Mesendoderm (in vitro differentiated cells): ENCODE data around the gene TBX1.

Source experiments
- DNase-seq: peaks from one replicate; pipeline ENCODE4 v3.0.0; 2013
- H2AK5ac ChIP-seq: 2 replicates; pipeline ENCODE4 v1.6.1; 2013; ENCODE audit warnings: low read length, inconsistent platforms
- H2BK120ac ChIP-seq: 2 replicates; pipeline ENCODE4 v1.6.1; 2013; ENCODE audit warnings: low read depth, mild to moderate bottlenecking, low read length, moderate library complexity, mixed read lengths
- H2BK15ac ChIP-seq: replicated peaks from 2 replicates; pipeline ENCODE4 v1.6.1; 2013; ENCODE audit warnings: low read depth, mild to moderate bottlenecking, moderate library complexity
- H2BK5ac ChIP-seq: 2 replicates; pipeline ENCODE4 v1.6.1; 2013; ENCODE audit warnings: low read length, inconsistent platforms
- H3K18ac ChIP-seq: 2 replicates; pipeline ENCODE4 v1.6.1; 2013; ENCODE audit warnings: mild to moderate bottlenecking, low read length, mixed read lengths
- H3K23ac ChIP-seq: one replicate; pipeline ENCODE4 v1.6.1; 2013; ENCODE audit warnings: low read length
- H3K27ac ChIP-seq: 2 replicates; pipeline ENCODE4 v1.5.1; 2013; ENCODE audit warnings: low read depth, mild to moderate bottlenecking, inconsistent platforms, low read length, moderate library complexity
- H3K27me3 ChIP-seq: 2 replicates; pipeline ENCODE4 v1.6.1; 2013; ENCODE audit warnings: low read length, control low read depth, mild to moderate bottlenecking, inconsistent platforms; ENCODE audit not compliant: insufficient read depth, poor library complexity
- H3K36me3 ChIP-seq: 2 replicates; pipeline ENCODE4 v1.6.1; 2013; ENCODE audit warnings: low read length, inconsistent platforms; ENCODE audit not compliant: control insufficient read depth, insufficient read depth
- H3K4ac ChIP-seq: one replicate; pipeline ENCODE4 v1.6.1; 2013; ENCODE audit warnings: low read depth, mild to moderate bottlenecking, low read length, moderate library complexity
- H3K4me1 ChIP-seq: 2 replicates; pipeline ENCODE4 v1.6.1; 2013; ENCODE audit warnings: low read depth, low read length, inconsistent platforms; ENCODE audit not compliant: control insufficient read depth
- H3K4me2 ChIP-seq: 2 replicates; pipeline ENCODE4 v1.6.1; 2013; ENCODE audit warnings: low read length
- H3K4me3 ChIP-seq: 2 replicates; pipeline ENCODE4 v1.5.1; 2013; ENCODE audit warnings: mild to moderate bottlenecking, low read length
- H3K56ac ChIP-seq: one replicate; pipeline ENCODE4 v1.6.1; 2013; ENCODE audit warnings: low read length
- H3K79me1 ChIP-seq: 2 replicates; pipeline ENCODE4 v1.6.1; 2013; ENCODE audit warnings: low read length, inconsistent platforms
- H3K79me2 ChIP-seq: 2 replicates; pipeline ENCODE4 v1.6.1; 2013; ENCODE audit warnings: mild to moderate bottlenecking, low read length; ENCODE audit not compliant: control insufficient read depth, insufficient read depth
- H3K9ac ChIP-seq: 2 replicates; pipeline ENCODE4 v1.6.1; 2013; ENCODE audit warnings: low read length, inconsistent platforms
- H4K5ac ChIP-seq: one replicate; pipeline ENCODE4 v1.6.1; 2013; ENCODE audit warnings: low read length
- H4K8ac ChIP-seq: one replicate; pipeline ENCODE4 v1.6.1; 2013; ENCODE audit warnings: low read depth, mild to moderate bottlenecking, control low read depth, low read length, moderate library complexity
- WGBS: extraction: QIAGEN DNeasy Blood & Tissue Kit; methylation state at CpG from one replicate; pipeline ENCODE4 v1.1.7; 2013; ENCODE audit warnings: low lambda C conversion rate, missing lambda C conversion rate; ENCODE audit not compliant: insufficient coverage; ENCODE audit errors: extremely low coverage; 5-methylcytosine and 5-hydroxymethylcytosine counted together

The TBX1 gene

GRCh38 chr22:19798891-19799293 is 38.3 kb downstream of the TBX1 start:
- no peak overlapping the region for H3K9ac ChIP-seq
- no peaks in the 10 kb centered on the region for H3K36me3 ChIP-seq
- H3K27ac ChIP-seq, result no peak overlapping the region
- no peak overlapping the region for H2AK5ac ChIP-seq
- H3K79me2 ChIP-seq, result no peaks in the 10 kb centered on the region
- H2BK5ac ChIP-seq, result no peak overlapping the region
- no CpG with 5 or more reads among the region's 9 CpGs for WGBS
- no peak overlapping the region for H3K4me2 ChIP-seq
- H3K18ac ChIP-seq, result no peak overlapping the region
- no peaks in the 10 kb centered on the region for H3K79me1 ChIP-seq
- no peak overlapping the region for H3K23ac ChIP-seq
- no peak overlapping the region for H4K8ac ChIP-seq
- DNase-seq, result no peak
- no peak overlapping the region for H3K56ac ChIP-seq
- no peak overlapping the region for H2BK120ac ChIP-seq
- no peak overlapping the region for H3K4me3 ChIP-seq
- H3K4ac ChIP-seq, result no peak overlapping the region
- H4K5ac ChIP-seq, result no peak overlapping the region
- H3K4me1 ChIP-seq, result no peaks in the 10 kb centered on the region
- H2BK15ac ChIP-seq, result no peak overlapping the region
- no peaks in the 10 kb centered on the region for H3K27me3 ChIP-seq

GRCh38 chr22:19799322-19800190 is 39.0 kb downstream of the TBX1 start:
- WGBS, result no CpG with 5 or more reads among the region's 35 CpGs
- H3K36me3 ChIP-seq, result no peaks in the 10 kb centered on the region
- no peak overlapping the region for H2AK5ac ChIP-seq
- no peaks in the 10 kb centered on the region for H3K4me1 ChIP-seq
- peak; percentile 48 for DNase-seq
- H3K18ac ChIP-seq, result no peak overlapping the region
- H3K79me1 ChIP-seq, result no peaks in the 10 kb centered on the region
- no peaks in the 10 kb centered on the region for H3K27me3 ChIP-seq
- H3K4me3 ChIP-seq, result no peak overlapping the region
- H3K4ac ChIP-seq, result no peak overlapping the region
- H2BK5ac ChIP-seq, result no peak overlapping the region
- no peak overlapping the region for H4K5ac ChIP-seq
- H3K4me2 ChIP-seq, result no peak overlapping the region
- no peaks in the 10 kb centered on the region for H3K79me2 ChIP-seq
- H2BK15ac ChIP-seq, result no peak overlapping the region
- no peak overlapping the region for H3K27ac ChIP-seq
- no peak overlapping the region for H3K56ac ChIP-seq
- H2BK120ac ChIP-seq, result no peak overlapping the region
- H4K8ac ChIP-seq, result no peak overlapping the region
- H3K23ac ChIP-seq, result no peak overlapping the region
- H3K9ac ChIP-seq, result no peak overlapping the region

GRCh38 chr22:19800306-19800705 is 39.7 kb downstream of the TBX1 start:
- Histone ChIP-seq H3K4ac (no peak overlapping the region), H2BK15ac (no peak overlapping the region), H3K36me3 (no peaks in the 10 kb centered on the region), H3K27me3 (no peaks in the 10 kb centered on the region), H3K56ac (no peak overlapping the region), H2BK120ac (no peak overlapping the region), H2AK5ac (no peak overlapping the region), H3K79me2 (no peaks in the 10 kb centered on the region), H3K23ac (no peak overlapping the region), H3K9ac (no peak overlapping the region), H2BK5ac (no peak overlapping the region), H4K8ac (no peak overlapping the region), H3K4me2 (no peak overlapping the region), H3K4me3 (no peak overlapping the region), H3K79me1 (no peaks in the 10 kb centered on the region), H3K4me1 (no peaks in the 10 kb centered on the region), H4K5ac (no peak overlapping the region), H3K18ac (no peak overlapping the region), H3K27ac (no peak overlapping the region)
- WGBS, result no CpG with 5 or more reads among the region's 8 CpGs
- no peak for DNase-seq

- Histone ChIP-seq H3K4me1 (no peaks in the 10 kb centered on the region), H3K18ac (no peak overlapping the region), H3K79me2 (no peaks in the 10 kb centered on the region), H3K23ac (no peak overlapping the region), H2BK5ac (no peak overlapping the region), H2BK15ac (no peak overlapping the region), H3K4me3 (no peak overlapping the region), H3K56ac (no peak overlapping the region), H4K8ac (no peak overlapping the region), H3K79me1 (no peaks in the 10 kb centered on the region), H3K36me3 (no peaks in the 10 kb centered on the region), H3K4me2 (no peak overlapping the region), H4K5ac (no peak overlapping the region), H3K27ac (no peak overlapping the region), H3K4ac (no peak overlapping the region), H3K27me3 (no peaks in the 10 kb centered on the region), H3K9ac (no peak overlapping the region), H2AK5ac (no peak overlapping the region), H2BK120ac (no peak overlapping the region)
- peak; percentile 62 for DNase-seq
- no CpG with 5 or more reads among the region's 13 CpGs for WGBS
Measured at GRCh38 chr22:19800761-19801244, 40.2 kb downstream of the TBX1 start.

- H3K79me2 ChIP-seq, result no peaks in the 10 kb centered on the region
- H3K27me3 ChIP-seq, result no peaks in the 10 kb centered on the region
- H3K56ac ChIP-seq, result no peak overlapping the region
- H2BK120ac ChIP-seq, result no peak overlapping the region
- H4K8ac ChIP-seq, result no peak overlapping the region
- no peak overlapping the region for H4K5ac ChIP-seq
- no peaks in the 10 kb centered on the region for H3K4me1 ChIP-seq
- H2BK5ac ChIP-seq, result no peak overlapping the region
- H2BK15ac ChIP-seq, result no peak overlapping the region
- WGBS, result no CpG with 5 or more reads among the region's 18 CpGs
- no peaks in the 10 kb centered on the region for H3K36me3 ChIP-seq
- H3K9ac ChIP-seq, result no peak overlapping the region
- no peak overlapping the region for H3K4me2 ChIP-seq
- H3K4ac ChIP-seq, result no peak overlapping the region
- H3K27ac ChIP-seq, result no peak overlapping the region
- H3K79me1 ChIP-seq, result no peaks in the 10 kb centered on the region
- no peak overlapping the region for H3K18ac ChIP-seq
- H3K23ac ChIP-seq, result no peak overlapping the region
- no peak for DNase-seq
- no peak overlapping the region for H3K4me3 ChIP-seq
- H2AK5ac ChIP-seq, result no peak overlapping the region
Measured at GRCh38 chr22:19801340-19802000, 40.9 kb downstream of the TBX1 start.
